ENCODE measurements around the gene INSL3.

Gene INSL3

DNA sequence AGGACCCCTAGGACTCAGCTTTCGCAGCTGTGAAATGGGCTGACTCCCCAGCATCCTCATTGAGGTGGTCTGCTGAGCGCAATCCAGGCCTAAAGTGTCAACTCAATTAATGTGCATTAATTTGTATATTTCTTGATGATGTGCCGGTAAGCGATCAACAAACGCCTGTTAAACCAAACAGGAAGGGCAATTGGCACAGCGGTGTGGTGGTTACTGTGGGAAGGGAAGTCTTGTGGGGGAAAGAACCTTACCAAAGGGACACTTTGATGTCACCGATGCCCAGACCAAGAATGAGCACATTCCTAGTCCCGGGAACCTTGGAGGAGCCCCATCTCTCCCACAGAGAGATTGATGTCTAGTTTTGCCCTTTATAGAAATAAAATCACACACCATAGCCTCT, 24.8 kb upstream of the INSL3 start:
- DNase-seq: no peak

DNA sequence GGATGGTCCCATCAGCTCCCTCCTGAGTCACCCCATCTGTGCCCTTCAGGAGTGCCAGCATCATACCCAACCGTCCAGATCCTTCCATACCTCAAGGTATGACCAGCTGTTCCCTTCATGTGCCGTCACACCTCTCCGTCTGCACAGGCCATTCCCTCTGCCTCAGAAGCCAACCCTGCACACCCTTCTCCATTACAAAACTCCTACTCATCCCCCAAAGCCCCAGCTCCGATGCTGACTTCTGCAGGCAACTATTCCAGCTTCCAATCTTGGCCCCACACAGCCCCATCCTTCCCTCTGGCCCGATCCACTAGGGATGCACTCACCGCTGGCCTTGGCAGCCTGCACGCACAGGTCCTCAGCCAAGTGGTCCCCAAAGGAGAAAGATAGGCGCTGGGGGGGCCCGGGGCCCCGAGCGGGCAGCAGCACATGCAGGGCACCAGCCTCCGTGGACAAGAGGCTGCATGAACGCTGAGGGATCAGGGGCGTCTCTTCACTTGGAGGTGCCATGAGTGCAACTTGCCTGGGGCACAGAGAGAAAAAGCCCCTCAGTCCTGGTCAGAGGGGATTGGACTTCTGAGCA, 22.7 kb upstream of the INSL3 start:
- no peak for DNase-seq

DNA sequence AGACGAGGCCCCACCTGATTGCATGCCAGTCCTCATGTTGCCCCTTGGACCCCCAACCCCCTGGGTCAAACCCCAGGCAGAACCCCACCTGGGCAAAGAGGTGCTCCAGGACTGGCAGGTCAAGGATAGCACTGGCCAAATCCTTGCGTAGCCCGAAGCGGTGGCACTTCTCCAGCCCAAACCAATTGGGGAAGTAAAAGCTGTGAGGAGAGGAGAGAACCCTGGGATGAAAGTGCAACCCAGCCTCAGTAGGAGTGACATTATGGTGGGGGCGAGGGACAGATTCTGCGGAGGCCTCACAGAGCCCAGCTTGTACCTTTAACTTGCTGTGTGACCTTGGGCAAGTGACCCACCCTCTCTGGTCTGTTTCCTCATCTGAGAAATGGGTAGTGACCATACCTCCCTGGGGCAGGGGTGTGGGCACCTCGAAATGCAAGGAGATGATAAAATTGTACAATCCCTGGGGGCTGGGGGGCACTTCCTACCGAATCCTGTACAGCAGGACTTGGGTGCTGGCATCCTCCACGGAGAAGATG, 22.0 kb upstream of the INSL3 start:
- DNase-seq: no peak

DNA sequence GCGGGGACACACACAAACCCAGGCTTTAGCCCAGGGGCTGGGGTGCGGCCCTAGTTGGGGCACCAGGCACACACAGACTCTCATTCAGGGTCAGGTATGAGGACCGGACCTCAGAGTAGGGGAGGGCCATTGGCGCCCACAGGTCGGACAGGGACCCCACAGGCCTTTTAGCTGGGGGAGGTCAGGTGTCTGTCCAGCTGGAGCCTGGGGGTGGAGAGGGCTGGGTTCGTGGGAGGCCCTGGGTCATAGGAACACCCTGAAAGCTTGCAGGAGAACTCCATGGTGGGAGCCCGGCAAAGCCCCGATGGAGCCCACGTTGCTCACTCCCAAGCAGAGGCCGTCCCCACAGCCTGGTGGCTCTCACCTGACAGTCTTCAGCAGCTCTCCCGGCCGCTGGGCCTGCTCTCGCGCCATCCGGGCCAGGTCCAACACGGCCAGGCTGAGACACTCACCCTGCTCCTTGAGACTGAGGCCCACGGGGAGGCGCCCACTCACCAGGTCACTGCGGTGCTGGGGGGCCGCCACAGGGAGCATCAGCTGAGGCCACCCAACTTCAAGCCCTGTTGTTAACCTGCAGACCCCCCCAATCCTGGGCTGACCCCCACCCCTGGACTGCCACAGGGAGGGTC, 21.5 kb upstream of the INSL3 start:
- DNase-seq: no peak

- DNase-seq: peak; percentile 88
Measured at GRCh38 chr19:17841810-17842662, 20.7 kb upstream of the INSL3 start.

GRCh38 chr19:17841371-17841809, 20.1 kb upstream of the INSL3 start:
- DNase-seq: no peak

DNA sequence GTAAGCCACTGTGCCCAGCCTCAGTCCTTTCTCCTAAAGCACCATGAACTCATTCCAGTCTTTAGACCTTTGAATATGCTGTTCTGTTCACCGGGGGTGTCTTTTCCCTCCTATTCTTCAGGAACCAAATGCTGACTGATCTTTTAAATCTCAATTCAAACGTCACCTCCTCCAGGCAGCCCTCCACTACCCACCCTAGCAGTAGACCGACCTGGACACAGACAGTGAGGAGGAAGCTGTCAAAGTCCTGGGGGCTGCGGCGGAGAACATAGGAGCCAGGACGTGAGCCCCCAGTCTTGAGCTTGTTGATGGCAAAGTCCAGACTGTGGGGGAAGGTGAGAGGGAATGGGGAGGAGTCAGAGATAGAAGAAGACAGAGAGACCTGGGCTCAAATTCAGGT, 18.7 kb upstream of the INSL3 start:
- DNase-seq: no peak

DNA sequence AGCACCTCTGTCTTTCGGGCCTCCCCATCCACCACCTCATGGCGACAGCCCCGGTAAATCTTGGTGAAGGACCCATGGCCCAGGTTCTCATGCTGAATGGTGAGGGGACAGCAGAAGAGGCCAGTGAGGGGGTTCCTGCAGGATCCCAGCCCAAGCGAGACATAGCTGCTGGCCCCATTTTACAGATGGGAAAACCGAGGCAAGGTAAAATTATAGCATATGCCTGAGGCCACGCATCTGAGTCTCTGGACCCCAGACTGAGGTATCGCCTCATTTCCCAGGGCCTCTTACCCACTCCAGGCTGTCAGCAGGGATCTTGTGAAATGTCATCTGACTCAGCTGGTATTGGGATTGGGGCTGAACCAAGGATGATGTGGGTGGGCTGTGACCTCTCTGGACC, 16.7 kb upstream of the INSL3 start:
- no peak for DNase-seq

- no peak for DNase-seq
Measured at GRCh38 chr19:17836530-17836929, 15.2 kb upstream of the INSL3 start.

DNA sequence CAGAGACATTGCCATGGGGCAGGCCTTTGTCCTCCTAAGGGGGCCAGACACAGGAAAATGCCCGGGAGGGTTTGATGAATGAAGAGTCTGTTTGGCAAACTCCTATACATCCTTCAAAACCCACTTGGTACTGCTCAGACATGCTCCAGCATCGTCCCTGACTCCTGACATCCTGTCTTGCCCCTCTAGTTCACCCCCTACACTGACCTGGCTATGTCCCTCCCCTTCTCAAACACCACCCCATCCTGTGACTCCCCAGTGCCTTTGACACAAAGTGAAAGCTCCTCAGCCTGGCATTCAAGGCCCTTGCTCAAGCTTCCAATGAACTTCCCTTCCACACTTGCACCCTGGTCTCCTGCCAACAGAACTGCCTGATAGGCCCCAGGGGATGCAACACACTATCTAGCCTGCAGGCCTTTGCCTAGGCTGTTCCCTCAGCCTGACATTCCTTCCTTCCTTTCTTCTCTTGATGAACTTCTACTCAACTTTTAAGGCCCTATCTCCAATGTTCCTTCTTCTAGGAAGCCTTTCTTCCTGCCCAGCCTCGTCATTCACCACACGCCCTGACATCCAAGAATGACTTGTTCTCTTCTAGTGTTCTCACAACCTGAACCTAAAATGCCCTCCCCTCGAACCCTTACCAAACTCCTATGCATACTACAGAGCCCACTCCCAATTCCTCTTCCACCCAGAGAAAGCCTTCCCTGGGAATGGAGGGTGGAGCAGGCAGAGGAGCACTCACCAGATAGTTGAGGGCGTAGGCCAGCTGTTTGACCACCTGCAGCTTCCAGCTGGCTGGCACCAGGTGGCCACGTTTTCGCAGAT, 14.1 kb upstream of the INSL3 start:
- DNase-seq: peak; percentile 22

DNA sequence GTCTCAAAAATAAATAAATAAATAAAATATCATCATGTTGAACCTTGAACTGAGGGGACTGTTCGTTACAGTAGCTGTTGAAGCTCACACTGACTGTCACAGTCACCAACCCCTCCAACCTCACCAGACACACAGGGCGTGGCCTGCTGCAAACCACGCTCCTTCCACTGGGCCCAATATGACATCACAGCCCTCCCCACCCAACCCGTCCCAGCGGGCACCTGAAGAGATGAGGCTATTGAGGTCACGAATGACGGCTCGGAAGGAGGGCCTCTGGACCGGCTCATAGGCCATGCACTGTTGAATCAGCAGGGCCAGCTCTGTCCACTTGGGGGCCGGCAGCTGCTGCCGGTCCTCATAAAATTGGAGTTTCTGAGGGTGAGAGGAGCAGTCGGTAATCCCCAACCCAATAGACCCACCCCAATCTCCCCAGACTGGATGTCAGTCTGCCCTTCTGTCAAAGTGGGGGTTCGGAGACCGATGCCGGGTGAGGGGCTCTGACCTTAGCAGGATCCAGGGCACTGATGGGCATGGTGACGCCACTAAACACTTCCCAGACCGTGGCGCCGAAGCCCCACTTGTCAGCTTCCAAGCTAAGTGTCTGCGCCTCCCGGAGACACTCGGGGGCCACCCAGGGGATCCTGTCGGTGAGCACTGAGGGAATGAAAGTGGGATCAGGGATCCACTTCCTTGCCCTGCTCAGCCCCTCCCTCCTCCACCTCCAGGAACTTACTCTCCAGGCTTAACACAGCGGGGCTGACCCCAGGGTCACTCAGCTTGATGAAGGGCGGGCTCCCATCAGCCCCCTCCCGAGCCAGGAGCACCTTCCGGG, 13.2 kb upstream of the INSL3 start:
- no peak for DNase-seq

DNA sequence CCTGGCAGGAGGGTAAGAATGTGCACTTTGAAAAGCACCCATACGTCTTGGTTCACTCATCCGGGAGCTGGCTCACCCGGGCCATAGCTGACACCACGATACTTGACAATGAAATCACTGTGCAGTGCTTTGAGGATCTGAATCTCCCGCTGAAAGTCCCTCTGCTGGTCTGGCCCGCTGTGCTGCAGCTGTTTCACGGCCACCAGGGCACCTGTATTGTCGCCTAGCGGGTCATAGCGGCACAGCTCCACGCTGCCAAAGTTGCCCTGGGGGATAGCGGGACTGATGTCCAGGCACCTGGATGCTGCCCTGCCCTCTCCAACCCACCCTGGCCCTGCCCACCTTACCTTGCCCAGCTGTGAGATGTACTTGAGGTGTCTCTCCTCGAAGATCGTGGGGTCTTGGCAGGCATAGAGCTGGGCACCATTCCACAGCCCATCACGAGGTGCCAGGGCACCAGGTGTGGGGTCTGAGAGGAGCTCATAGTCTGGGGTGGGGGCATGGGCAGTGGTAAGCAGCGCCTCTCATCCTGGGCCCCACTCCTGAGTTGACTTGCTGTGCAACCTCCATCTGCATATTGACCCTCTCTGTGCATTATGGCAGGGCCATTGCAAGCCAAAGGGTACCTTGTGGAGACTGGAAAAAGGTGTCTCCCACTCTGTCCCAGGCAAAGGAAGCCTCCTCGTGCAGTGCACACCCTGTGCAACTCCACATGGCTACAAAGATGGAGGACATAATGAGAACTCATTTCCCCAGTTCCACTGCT, 11.3 kb upstream of the INSL3 start:
- DNase-seq: no peak

DNA sequence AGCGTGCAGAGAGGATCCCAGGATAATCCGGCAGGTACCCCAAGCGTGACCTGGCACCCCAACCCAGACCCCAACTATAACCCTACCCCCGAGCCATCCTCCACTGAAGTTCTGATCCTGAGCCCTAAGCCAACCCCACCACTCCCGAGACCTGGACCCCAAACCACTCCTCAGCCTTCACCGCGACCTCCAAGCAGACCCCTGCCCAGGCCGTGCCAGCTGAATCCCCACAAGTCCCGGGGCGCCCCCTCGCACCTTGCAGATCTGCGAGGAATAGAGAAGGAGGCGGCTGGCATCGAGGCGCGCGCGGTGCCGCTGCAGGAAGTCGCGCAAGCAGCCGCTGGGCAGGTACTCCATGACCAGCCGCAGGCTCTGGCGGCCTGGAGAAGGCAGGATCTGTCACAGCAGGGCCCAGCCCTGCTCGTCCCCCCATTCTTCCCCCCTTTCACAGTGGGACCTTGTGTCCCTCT, 10.1 kb upstream of the INSL3 start:
- no peak for DNase-seq

- DNase-seq: peak; percentile 82
Measured at GRCh38 chr19:17830567-17831418, 9.5 kb upstream of the INSL3 start.

- peak; percentile 48 for DNase-seq
Measured at GRCh38 chr19:17829855-17830566, 8.7 kb upstream of the INSL3 start.

DNA sequence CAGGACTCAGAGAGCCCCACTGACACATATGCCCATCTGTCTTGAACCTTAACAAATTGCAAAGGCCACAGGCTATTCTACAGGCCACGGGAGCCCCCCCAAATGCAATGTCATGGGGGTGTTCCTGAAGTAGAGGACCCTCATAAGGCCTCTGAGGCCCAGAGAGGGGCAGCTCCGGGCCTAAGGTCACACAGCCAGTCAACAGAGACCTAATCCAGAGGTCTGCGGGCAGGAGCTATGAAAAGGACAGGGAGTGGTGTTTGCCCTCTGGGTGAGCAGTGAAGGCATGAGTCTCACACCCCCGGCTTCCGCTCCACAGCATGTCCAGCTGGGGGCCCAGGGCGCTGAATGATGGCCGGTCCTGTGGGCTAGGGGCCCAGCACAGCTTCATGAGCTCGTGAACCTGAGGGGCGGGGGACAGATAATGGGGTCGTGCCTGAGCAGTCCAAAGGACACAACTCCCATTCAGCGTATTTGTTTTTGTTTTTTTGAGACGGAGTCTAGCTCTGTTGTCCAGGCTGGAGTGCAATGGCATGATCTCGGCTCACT, 5.3 kb upstream of the INSL3 start:
- no peak for DNase-seq

- DNase-seq: no peak
Measured at GRCh38 chr19:17824339-17824738, 3.0 kb upstream of the INSL3 start.

DNA sequence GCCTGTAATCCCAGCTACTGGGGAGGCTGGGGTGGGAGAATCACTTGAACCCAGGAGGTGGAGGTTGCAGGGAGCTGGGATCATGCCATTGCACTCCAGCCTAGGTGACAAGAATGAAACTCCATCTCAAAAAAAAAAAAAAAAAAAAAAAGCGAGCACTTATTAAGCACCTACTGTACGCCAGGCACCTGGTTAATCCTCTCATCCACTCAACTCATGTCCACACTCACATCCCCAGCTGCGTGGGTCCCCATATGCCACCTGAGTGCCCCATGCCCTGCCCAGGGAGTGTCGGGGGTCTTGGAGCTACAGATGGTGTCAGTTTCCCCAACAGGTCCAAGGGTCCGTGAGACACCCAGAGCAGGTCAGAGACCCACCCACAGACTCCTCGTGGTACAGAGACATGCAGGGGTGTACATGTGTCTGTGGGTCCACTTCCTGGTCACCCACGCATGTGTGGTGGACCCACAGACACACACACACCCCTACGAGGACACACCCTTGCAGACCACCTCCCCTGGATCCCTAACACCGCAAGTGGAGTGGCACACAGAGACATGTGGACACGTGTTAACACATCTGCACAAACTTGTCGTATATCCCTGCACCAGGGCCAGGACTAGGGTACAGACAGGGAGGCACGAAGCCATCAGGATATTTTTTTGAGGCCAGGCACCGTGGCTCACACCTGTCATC, 3.5 kb downstream of the INSL3 start:
- DNase-seq: no peak

All from fibroblast of skin of scalp (primary cell).